ENCODE data around the gene PAX9. TPM values are rescaled to one million over a fixed set of nuclear protein-coding genes. Genes with fewer than 3 reads are reported as not detected.

PAX9 gene
- total and polyA plus RNA-seq, 2 donors (not counting 1 experiment from before 2014, with no cell fraction given) = 0.03 TPM; not detected in 1

DNA sequence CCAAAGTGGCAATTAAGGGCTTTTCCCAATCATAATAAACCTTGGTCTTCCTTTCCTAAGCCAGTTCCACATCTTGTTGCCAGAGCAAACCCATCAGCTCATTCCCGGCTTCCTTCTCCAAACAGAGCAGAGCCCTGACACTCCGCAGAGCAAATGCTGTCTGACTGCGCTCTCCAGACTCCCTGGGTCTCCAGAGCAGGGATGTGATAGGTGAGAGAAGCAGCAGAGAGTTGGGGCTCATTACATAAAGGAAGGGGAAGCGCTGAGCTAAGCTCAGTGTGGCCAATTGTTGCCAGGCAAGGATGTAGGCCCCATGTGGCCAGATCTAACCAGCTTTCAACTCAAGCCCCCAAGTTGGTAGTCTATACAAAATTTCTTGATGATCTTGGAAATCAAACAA, 36.2 kb upstream of the PAX9 start:
- no peak for DNase-seq (ENCODE audit: low read depth in 2 of 2)
- no peak for TF ChIP-seq EZH2 (IDR thresholded peaks at IDR 0.05; ENCODE audit: low read length, missing control alignments)
- TF ChIP-seq, protein P1, sequence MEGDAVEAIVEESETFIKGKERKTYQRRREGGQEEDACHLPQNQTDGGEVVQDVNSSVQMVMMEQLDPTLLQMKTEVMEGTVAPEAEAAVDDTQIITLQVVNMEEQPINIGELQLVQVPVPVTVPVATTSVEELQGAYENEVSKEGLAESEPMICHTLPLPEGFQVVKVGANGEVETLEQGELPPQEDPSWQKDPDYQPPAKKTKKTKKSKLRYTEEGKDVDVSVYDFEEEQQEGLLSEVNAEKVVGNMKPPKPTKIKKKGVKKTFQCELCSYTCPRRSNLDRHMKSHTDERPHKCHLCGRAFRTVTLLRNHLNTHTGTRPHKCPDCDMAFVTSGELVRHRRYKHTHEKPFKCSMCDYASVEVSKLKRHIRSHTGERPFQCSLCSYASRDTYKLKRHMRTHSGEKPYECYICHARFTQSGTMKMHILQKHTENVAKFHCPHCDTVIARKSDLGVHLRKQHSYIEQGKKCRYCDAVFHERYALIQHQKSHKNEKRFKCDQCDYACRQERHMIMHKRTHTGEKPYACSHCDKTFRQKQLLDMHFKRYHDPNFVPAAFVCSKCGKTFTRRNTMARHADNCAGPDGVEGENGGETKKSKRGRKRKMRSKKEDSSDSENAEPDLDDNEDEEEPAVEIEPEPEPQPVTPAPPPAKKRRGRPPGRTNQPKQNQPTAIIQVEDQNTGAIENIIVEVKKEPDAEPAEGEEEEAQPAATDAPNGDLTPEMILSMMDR (conservative IDR thresholded peaks at IDR 0.05 in 1 of 2, IDR thresholded peaks at IDR 0.05 in 1 of 2; ENCODE audit: low read depth in 1 of 2, low read length in 2 of 2) = no peak
- Histone ChIP-seq H3K9me3 (ENCODE audit: control insufficient read depth, insufficient read depth, low read depth, low read length) (no peaks in the 10 kb centered on the region), H3K79me2 (ENCODE audit: control insufficient read depth, insufficient read depth, low read length) (no peaks in the 10 kb centered on the region), H3K27ac (ENCODE audit: insufficient read depth, low read length) (no peak overlapping the region), H4K20me1 (ENCODE audit: control insufficient read depth, extremely low read depth, insufficient read depth, low read length) (no peaks in the 10 kb centered on the region), H2AFZ (ENCODE audit: low read length) (no peak overlapping the region), H3K36me3 (ENCODE audit: control insufficient read depth, insufficient read depth, low read length) (no peaks in the 10 kb centered on the region), H3K27me3 (ENCODE audit: control insufficient read depth, insufficient read depth, low read length) (no peaks in the 10 kb centered on the region), H3K4me3 (replicated peaks in 1 of 4; ENCODE audit: control extremely low read depth in 1 of 4, insufficient read depth in 1 of 4, low read depth in 3 of 4, low read length in 4 of 4) (no peak overlapping the region), H3K9ac (ENCODE audit: insufficient read depth, low read length) (no peak overlapping the region), H3K4me2 (ENCODE audit: extremely low read depth, insufficient read depth, low read length) (no peak overlapping the region), H3K4me1 (ENCODE audit: control insufficient read depth, extremely low read depth, insufficient read depth, low read length) (no peaks in the 10 kb centered on the region)

DNA sequence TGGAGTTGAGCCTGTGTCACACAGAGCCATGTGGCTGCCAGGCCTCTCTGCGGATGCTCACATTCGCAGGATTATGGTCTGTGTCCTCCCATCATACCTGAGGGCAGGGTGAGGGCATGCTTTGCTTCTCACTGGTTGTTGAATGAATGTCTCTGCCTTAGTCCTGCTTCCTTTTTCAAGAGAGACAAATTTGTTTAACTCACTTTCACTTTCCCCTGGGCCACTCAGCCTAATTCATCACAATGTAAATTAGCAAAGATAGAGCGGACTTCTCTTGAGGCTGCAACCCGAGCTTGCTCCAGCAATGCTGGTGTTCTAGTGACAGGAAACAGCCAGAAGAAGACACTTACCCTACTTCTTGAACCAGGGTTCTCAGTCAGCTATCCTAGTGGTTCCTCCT, 35.5 kb upstream of the PAX9 start:
- no peak for TF ChIP-seq EZH2 (IDR thresholded peaks at IDR 0.05; ENCODE audit: low read length, missing control alignments)
- TF ChIP-seq, protein P1 (conservative IDR thresholded peaks at IDR 0.05 in 1 of 2, IDR thresholded peaks at IDR 0.05 in 1 of 2; ENCODE audit: low read depth in 1 of 2, low read length in 2 of 2) = no peak

DNA sequence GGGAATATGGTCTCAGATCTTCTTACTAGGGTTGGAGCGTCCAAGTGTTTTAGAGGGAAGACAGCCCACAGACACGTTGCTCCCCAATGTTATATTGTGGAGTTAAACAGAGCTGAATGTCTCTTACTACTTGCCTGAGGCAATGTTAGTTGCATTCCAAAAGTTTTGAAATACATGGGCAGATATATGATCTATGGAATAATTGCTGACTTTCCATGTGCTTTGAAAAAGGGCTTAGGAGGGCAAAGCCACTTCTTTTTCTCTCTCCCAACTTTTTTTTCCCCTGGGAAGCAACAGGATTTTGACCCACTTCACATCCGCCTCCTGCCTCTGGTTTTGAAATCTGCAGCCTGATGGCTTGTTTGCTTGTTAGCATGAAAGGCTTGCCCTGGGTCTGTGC, 33.7 kb upstream of the PAX9 start:
- Histone ChIP-seq H3K79me2 (ENCODE audit: control insufficient read depth, insufficient read depth, low read length) (no peaks in the 10 kb centered on the region), H4K20me1 (ENCODE audit: control insufficient read depth, extremely low read depth, insufficient read depth, low read length) (no peaks in the 10 kb centered on the region), H3K27ac (ENCODE audit: insufficient read depth, low read length) (no peak overlapping the region), H3K9ac (ENCODE audit: insufficient read depth, low read length) (no peak overlapping the region), H3K9me3 (ENCODE audit: control insufficient read depth, insufficient read depth, low read depth, low read length) (no peaks in the 10 kb centered on the region), H3K4me1 (ENCODE audit: control insufficient read depth, extremely low read depth, insufficient read depth, low read length) (no peaks in the 10 kb centered on the region), H3K36me3 (ENCODE audit: control insufficient read depth, insufficient read depth, low read length) (no peaks in the 10 kb centered on the region), H3K27me3 (ENCODE audit: control insufficient read depth, insufficient read depth, low read length) (no peaks in the 10 kb centered on the region), H3K4me3 (replicated peaks in 1 of 4; ENCODE audit: control extremely low read depth in 1 of 4, insufficient read depth in 1 of 4, low read depth in 3 of 4, low read length in 4 of 4) (no peak overlapping the region), H3K4me2 (ENCODE audit: extremely low read depth, insufficient read depth, low read length) (no peak overlapping the region), H2AFZ (ENCODE audit: low read length) (no peak overlapping the region)
- TF ChIP-seq EZH2 (IDR thresholded peaks at IDR 0.05; ENCODE audit: low read length, missing control alignments) = no peak
- TF ChIP-seq, protein P1 (conservative IDR thresholded peaks at IDR 0.05 in 1 of 2, IDR thresholded peaks at IDR 0.05 in 1 of 2; ENCODE audit: low read depth in 1 of 2, low read length in 2 of 2) = no peak
- DNase-seq (ENCODE audit: low read depth in 2 of 2) = no peak

More for the DNA sequence above, 35.5 kb upstream of the PAX9 start:
- no peak overlapping the region for H3K4me2 ChIP-seq (ENCODE audit: extremely low read depth, insufficient read depth, low read length)
- H3K4me3 ChIP-seq (replicated peaks in 1 of 4; ENCODE audit: control extremely low read depth in 1 of 4, insufficient read depth in 1 of 4, low read depth in 3 of 4, low read length in 4 of 4) = no peak overlapping the region
- no peaks in the 10 kb centered on the region for H3K9me3 ChIP-seq (ENCODE audit: control insufficient read depth, insufficient read depth, low read depth, low read length)
- no peak overlapping the region for H3K27ac ChIP-seq (ENCODE audit: insufficient read depth, low read length)
- H4K20me1 ChIP-seq (ENCODE audit: control insufficient read depth, extremely low read depth, insufficient read depth, low read length) = no peaks in the 10 kb centered on the region
- H3K9ac ChIP-seq (ENCODE audit: insufficient read depth, low read length) = no peak overlapping the region
- no peaks in the 10 kb centered on the region for H3K27me3 ChIP-seq (ENCODE audit: control insufficient read depth, insufficient read depth, low read length)
- no peaks in the 10 kb centered on the region for H3K4me1 ChIP-seq (ENCODE audit: control insufficient read depth, extremely low read depth, insufficient read depth, low read length)
- no peaks in the 10 kb centered on the region for H3K79me2 ChIP-seq (ENCODE audit: control insufficient read depth, insufficient read depth, low read length)
- DNase-seq (ENCODE audit: low read depth in 2 of 2) = no peak
- H2AFZ ChIP-seq (ENCODE audit: low read length) = no peak overlapping the region
- H3K36me3 ChIP-seq (ENCODE audit: control insufficient read depth, insufficient read depth, low read length) = no peaks in the 10 kb centered on the region
